Activated CD8-positive, alpha-beta T cell treated with anti-CD3 and anti-CD28 coated beads, Interleukin-2, amount 10 ng/mL, durations not matched to agents 7 days and 5 days (primary cell): Measurements from ENCODE around the gene GAP43. TPM values are rescaled to one million over a fixed set of nuclear protein-coding genes. Genes with fewer than 3 reads are reported as not detected.
"Not testable (repeated sequence)": the region's sequence is repeated elsewhere in the genome, so short reads cannot be mapped to it uniquely, and the experiment has no call there.

Experiments
- ATAC-seq: fragments of 150-1000 bp; cut with Tn5 transposase; one replicate; pipeline ENCODE4 v1.10.0; 2021; ENCODE audit warnings: moderate library complexity
- CTCF ChIA-PET: fragments of 350-600 bp; sonication (Branson Sonifier 250); formaldehyde crosslinking; loops from one replicate; lab custom pipeline; 2021; ENCODE audit warnings: antibody characterized with exemption; lab: Charles Lee
- POLR2A ChIA-PET: fragments of 350-600 bp; sonication (Branson Sonifier 250); formaldehyde crosslinking; loops from one replicate; lab custom pipeline; 2021; ENCODE audit warnings: antibody characterized with exemption; lab: Charles Lee
- DNase-seq: peaks from one replicate; pipeline ENCODE4 v3.0.0-alpha.2; 2020
- H3K27ac Mint-ChIP-seq: one replicate; pipeline ENCODE4 v1.8.0; 2021; ENCODE audit warnings: mild to moderate bottlenecking, mixed read lengths
- H3K27me3 Mint-ChIP-seq: one replicate; pipeline ENCODE4 v1.8.0; 2021; ENCODE audit warnings: low read depth, mixed read lengths
- H3K36me3 Mint-ChIP-seq: one replicate; pipeline ENCODE4 v1.8.0; 2021; ENCODE audit warnings: low read depth, mixed read lengths
- H3K4me1 Mint-ChIP-seq: one replicate; pipeline ENCODE4 v1.8.0; 2021; ENCODE audit warnings: low read depth, mixed read lengths
- H3K4me3 Mint-ChIP-seq: one replicate; pipeline ENCODE4 v1.8.0; 2021; ENCODE audit warnings: mild to moderate bottlenecking, mixed read lengths
- H3K9me3 Mint-ChIP-seq: one replicate; pipeline ENCODE4 v1.8.0; 2022; ENCODE audit warnings: mixed read lengths; ENCODE audit not compliant: insufficient read depth
- total RNA-seq, 2 experiments: library from RNA; stranded (reverse); gene quantifications; one replicate each; pipeline ENCODE4 v1.2.3, GENCODE V29; 2021

GAP43 gene
- total RNA-seq, 2 experiments from 2014 or later: not detected

GRCh38 chr3:115744516-115744915, 121.2 kb downstream of the GAP43 start:
- POLR2A ChIA-PET, CTCF ChIA-PET, H3K27ac Mint-ChIP-seq, ATAC-seq, H3K36me3 Mint-ChIP-seq, H3K27me3 Mint-ChIP-seq, H3K9me3 Mint-ChIP-seq, DNase-seq, H3K4me1 Mint-ChIP-seq, H3K4me3 Mint-ChIP-seq: not testable (repeated sequence)

- H3K9me3 Mint-ChIP-seq, POLR2A ChIA-PET, H3K27ac Mint-ChIP-seq, DNase-seq, H3K36me3 Mint-ChIP-seq, H3K4me1 Mint-ChIP-seq, H3K4me3 Mint-ChIP-seq, ATAC-seq, CTCF ChIA-PET: not testable (repeated sequence)
- peaks cover 29% of the 10 kb centered on the region for H3K27me3 Mint-ChIP-seq
Observed at GRCh38 chr3:115752978-115753377, 129.7 kb downstream of the GAP43 start.

- POLR2A ChIA-PET: no interaction called here
- Mint-ChIP-seq H3K4me3 (no peak overlapping the region), H3K36me3 (no peaks in the 10 kb centered on the region), H3K4me1 (no peaks in the 10 kb centered on the region), H3K9me3 (peaks cover 6% of the 10 kb centered on the region), H3K27me3 (peaks cover 28% of the 10 kb centered on the region), H3K27ac (no peak overlapping the region)
- CTCF ChIA-PET: no interaction called here
- no peak for ATAC-seq
- no peak for DNase-seq
Observed at GRCh38 chr3:115758076-115758763, 134.9 kb downstream of the GAP43 start.

- no peak for DNase-seq
- no peak overlapping the region for H3K4me3 Mint-ChIP-seq
- no peak for ATAC-seq
- no peaks in the 10 kb centered on the region for H3K9me3 Mint-ChIP-seq
- ChIA-PET CTCF (no interaction called here), POLR2A (no interaction called here)
- peaks cover 19% of the 10 kb centered on the region for H3K27me3 Mint-ChIP-seq
- H3K36me3 Mint-ChIP-seq: no peaks in the 10 kb centered on the region
- no peak overlapping the region for H3K27ac Mint-ChIP-seq
- H3K4me1 Mint-ChIP-seq: no peaks in the 10 kb centered on the region
Observed at GRCh38 chr3:115760716-115761115, 137.4 kb downstream of the GAP43 start.

- ATAC-seq (no peak), DNase-seq (no peak)
- Mint-ChIP-seq H3K9me3 (no peaks in the 10 kb centered on the region), H3K27me3 (peaks cover 12% of the 10 kb centered on the region), H3K27ac (no peak overlapping the region), H3K4me1 (no peaks in the 10 kb centered on the region), H3K36me3 (no peaks in the 10 kb centered on the region), H3K4me3 (no peak overlapping the region)
- ChIA-PET CTCF (interaction anchor here (1.4 kb wide), 1 partner anchor 22 kb away, joined by 5 read pairs; no protein-coding TSS in a partner anchor), POLR2A (no interaction called here)
Observed at GRCh38 chr3:115761927-115762305, 138.6 kb downstream of the GAP43 start.

- H3K27me3 Mint-ChIP-seq: peaks cover 2% of the 10 kb centered on the region
- H3K4me3 Mint-ChIP-seq: no peak overlapping the region
- H3K4me1 Mint-ChIP-seq: no peaks in the 10 kb centered on the region
- DNase-seq: no peak
- H3K9me3 Mint-ChIP-seq: no peaks in the 10 kb centered on the region
- H3K36me3 Mint-ChIP-seq: no peaks in the 10 kb centered on the region
- ChIA-PET POLR2A (no interaction called here), CTCF (interaction anchor here (1.1 kb wide), 1 partner anchor 17 kb away, joined by 6 read pairs; no protein-coding TSS in a partner anchor)
- no peak overlapping the region for H3K27ac Mint-ChIP-seq
- no peak for ATAC-seq
Observed at GRCh38 chr3:115766587-115767482, 143.5 kb downstream of the GAP43 start.

GRCh38 chr3:115768661-115769060, 145.4 kb downstream of the GAP43 start:
- Mint-ChIP-seq H3K4me1 (no peaks in the 10 kb centered on the region), H3K4me3 (no peak overlapping the region), H3K36me3 (no peaks in the 10 kb centered on the region), H3K9me3 (no peaks in the 10 kb centered on the region), H3K27me3 (peaks cover 2% of the 10 kb centered on the region), H3K27ac (no peak overlapping the region)
- CTCF ChIA-PET: no interaction called here
- no peak for ATAC-seq
- DNase-seq: no peak
- POLR2A ChIA-PET: no interaction called here
